Neural progenitor cell (in vitro differentiated cells): ENCODE results near the gene CREM. TPM values are rescaled to one million over a fixed set of nuclear protein-coding genes. Genes with fewer than 3 reads are reported as not detected.

Experiments used
- DNase-seq: peaks from one replicate; pipeline ENCODE4 v3.0.0-alpha.2; 2016; ENCODE audit warnings: low spot score
- H2AFZ ChIP-seq: fragments of 200-600 bp; sonication (generic); replicated peaks from 2 replicates; pipeline ENCODE4 v1.6.1; 2016; ENCODE audit warnings: antibody characterized with exemption
- H3F3A ChIP-seq: fragments of 200-600 bp; sonication (generic); 2 replicates; pipeline ENCODE4 v1.6.1; 2016; ENCODE audit warnings: antibody characterized with exemption, low read depth
- H3K27ac ChIP-seq: fragments of 200-600 bp; sonication (generic); 2 replicates; pipeline ENCODE4 v1.5.1; 2016; ENCODE audit warnings: mild to moderate bottlenecking
- H3K27me3 ChIP-seq: fragments of 200-600 bp; sonication (generic); 2 replicates; pipeline ENCODE4 v1.6.1; 2016; ENCODE audit warnings: mild to moderate bottlenecking, moderate library complexity
- H3K36me3 ChIP-seq: fragments of 200-600 bp; sonication (generic); 2 replicates; pipeline ENCODE4 v1.5.1; 2016
- H3K4me1 ChIP-seq: fragments of 200-600 bp; sonication (generic); 2 replicates; pipeline ENCODE4 v1.6.1; 2016; ENCODE audit warnings: mixed run types
- H3K4me2 ChIP-seq: fragments of 200-600 bp; sonication (generic); 2 replicates; pipeline ENCODE4 v1.6.1; 2016
- H3K4me3 ChIP-seq: fragments of 200-600 bp; sonication (generic); 2 replicates; pipeline ENCODE4 v1.5.1; 2016
- H3K79me2 ChIP-seq: fragments of 200-600 bp; sonication (generic); 2 replicates; pipeline ENCODE4 v1.6.1; 2016; ENCODE audit warnings: low read depth
- H3K9ac ChIP-seq: fragments of 200-600 bp; sonication (generic); 2 replicates; pipeline ENCODE4 v1.6.1; 2016
- H3K9me3 ChIP-seq: fragments of 200-600 bp; sonication (generic); 2 replicates; pipeline ENCODE4 v1.5.1; 2016; ENCODE audit warnings: low read depth
- H4K20me1 ChIP-seq: fragments of 200-600 bp; sonication (generic); 2 replicates; pipeline ENCODE4 v1.6.1; 2016; ENCODE audit warnings: low read depth
- H3K27ac Mint-ChIP-seq: 3 replicates; pipeline ENCODE4 v1.8.0; 2021; ENCODE audit warnings: mixed read lengths
- H3K27me3 Mint-ChIP-seq: 2 replicates; pipeline ENCODE4 v1.8.0; 2022; ENCODE audit warnings: low read depth, mild to moderate bottlenecking, inconsistent platforms, moderate library complexity, mixed read lengths; ENCODE audit not compliant: insufficient read depth
- H3K36me3 Mint-ChIP-seq: 3 replicates; pipeline ENCODE4 v1.8.0; 2021; ENCODE audit warnings: mixed read lengths
- H3K4me1 Mint-ChIP-seq: 3 replicates; pipeline ENCODE4 v1.8.0; 2021; ENCODE audit warnings: mixed read lengths
- H3K4me3 Mint-ChIP-seq: 3 replicates; pipeline ENCODE4 v1.8.0; 2021; ENCODE audit warnings: mild to moderate bottlenecking, moderate library complexity, mixed read lengths
- H3K9me3 Mint-ChIP-seq: 3 replicates; pipeline ENCODE4 v1.8.0; 2020; ENCODE audit warnings: mixed read lengths
- CTCF ChIP-seq: fragments of 200-600 bp; sonication (generic); IDR thresholded peaks from 2 replicates; pipeline ENCODE4 v1.5.1; 2017; ENCODE audit warnings: antibody characterized with exemption, mild to moderate bottlenecking
- EZH2 ChIP-seq: fragments of 200-600 bp; sonication (generic); IDR thresholded peaks from 2 replicates; pipeline ENCODE4 v1.6.1; 2017; ENCODE audit warnings: antibody characterized with exemption, mild to moderate bottlenecking, moderate library complexity
- EZH2phosphoT487 ChIP-seq: fragments of 200-600 bp; sonication (generic); IDR thresholded peaks from 2 replicates; pipeline ENCODE4 v1.6.1; 2017; ENCODE audit warnings: antibody characterized with exemption
- total RNA-seq: library from RNA; depleted of rRNA; stranded (reverse); fragments of >200 nt; gene quantifications from 2 replicates; pipeline ENCODE4 v1.2.3, GENCODE V29; 2015; ENCODE audit warnings: low replicate concordance

The CREM gene
- total RNA-seq, 1 donor from 2014 or later = 74.2 TPM

- H3K9me3 Mint-ChIP-seq = no peaks in the 10 kb centered on the region
- Histone ChIP-seq H3K4me2 (no peak overlapping the region), H3K4me1 (no peaks in the 10 kb centered on the region)
These were observed 90.8 kb downstream of the CREM start for GRCh38 chr10:35217455-35217854.

GRCh38 chr10:35218339-35218955, 91.8 kb downstream of the CREM start:
- Histone ChIP-seq H3K36me3 (no peaks in the 10 kb centered on the region), H2AFZ (no peak overlapping the region), H3F3A (no peaks in the 10 kb centered on the region), H3K9me3 (no peaks in the 10 kb centered on the region), H3K4me2 (no peak overlapping the region), H3K79me2 (no peaks in the 10 kb centered on the region), H3K27me3 (no peaks in the 10 kb centered on the region), H3K4me1 (no peaks in the 10 kb centered on the region), H4K20me1 (no peaks in the 10 kb centered on the region), H3K4me3 (no peak overlapping the region), H3K9ac (no peak overlapping the region), H3K27ac (no peak overlapping the region)
- peak; percentile 98 for TF ChIP-seq CTCF
- no peak for TF ChIP-seq EZH2
- no peak for TF ChIP-seq EZH2phosphoT487
- Mint-ChIP-seq H3K4me1 (peaks cover 47% of the 10 kb centered on the region), H3K9me3 (no peaks in the 10 kb centered on the region), H3K27ac (peak overlapping the region; percentile 89), H3K27me3 (peaks cover 2% of the 10 kb centered on the region), H3K4me3 (peak overlapping the region; percentile 46), H3K36me3 (peaks cover 4% of the 10 kb centered on the region)
- DNase-seq = peak; percentile 91

More at GRCh38 chr10:35217455-35217854, 90.8 kb downstream of the CREM start:
- Histone ChIP-seq H3K27ac (no peak overlapping the region), H4K20me1 (no peaks in the 10 kb centered on the region), H3K9me3 (no peaks in the 10 kb centered on the region), H3K4me3 (no peak overlapping the region), H2AFZ (no peak overlapping the region), H3K27me3 (no peaks in the 10 kb centered on the region), H3F3A (no peaks in the 10 kb centered on the region), H3K9ac (no peak overlapping the region), H3K79me2 (no peaks in the 10 kb centered on the region), H3K36me3 (no peaks in the 10 kb centered on the region)
- H3K27me3 Mint-ChIP-seq = no peaks in the 10 kb centered on the region
- no peak for TF ChIP-seq EZH2
- no peak for TF ChIP-seq CTCF
- TF ChIP-seq EZH2phosphoT487 = no peak
- H3K27ac Mint-ChIP-seq = no peak overlapping the region
- peaks cover 54% of the 10 kb centered on the region for H3K4me1 Mint-ChIP-seq
- H3K36me3 Mint-ChIP-seq = peaks cover 4% of the 10 kb centered on the region
- H3K4me3 Mint-ChIP-seq = no peak overlapping the region
- DNase-seq = no peak

- H3K4me1 Mint-ChIP-seq = peaks cover 43% of the 10 kb centered on the region
- DNase-seq = no peak
- Histone ChIP-seq H3K79me2 (no peaks in the 10 kb centered on the region), H3K9ac (no peak overlapping the region), H3F3A (no peaks in the 10 kb centered on the region), H3K4me3 (no peak overlapping the region), H3K27ac (no peak overlapping the region), H3K27me3 (no peaks in the 10 kb centered on the region), H3K9me3 (no peaks in the 10 kb centered on the region), H2AFZ (no peak overlapping the region), H3K36me3 (no peaks in the 10 kb centered on the region), H3K4me1 (no peaks in the 10 kb centered on the region), H4K20me1 (no peaks in the 10 kb centered on the region), H3K4me2 (no peak overlapping the region)
- H3K4me3 Mint-ChIP-seq = no peak overlapping the region
- no peaks in the 10 kb centered on the region for H3K9me3 Mint-ChIP-seq
- TF ChIP-seq CTCF = no peak
- TF ChIP-seq EZH2 = no peak
- no peak for TF ChIP-seq EZH2phosphoT487
- no peaks in the 10 kb centered on the region for H3K36me3 Mint-ChIP-seq
- H3K27ac Mint-ChIP-seq = no peak overlapping the region
- H3K27me3 Mint-ChIP-seq = peaks cover 2% of the 10 kb centered on the region
These were observed 92.6 kb downstream of the CREM start for GRCh38 chr10:35219292-35219691.
